WTC11 (cell line): ENCODE data around the gene BAIAP3. TPM values are rescaled to one million over a fixed set of nuclear protein-coding genes. Genes with fewer than 3 reads are reported as not detected.

Experiments used
- ATAC-seq: fragments of 200-7000 bp; cut with Tn5 transposase; 2 replicates; pipeline ENCODE4 v1.10.0; 2021; ENCODE audit warnings: mild to moderate bottlenecking, moderate library complexity
- CTCF ChIA-PET: fragments of 300-600 bp; sonication (Branson Sonifier 250); formaldehyde crosslinking; loops from one replicate; lab custom pipeline; 2021; ENCODE audit warnings: antibody characterized with exemption; lab: Charles Lee
- POLR2A ChIA-PET: fragments of 350-600 bp; sonication (Branson Sonifier 250); formaldehyde crosslinking; loops from one replicate; lab custom pipeline; 2021; ENCODE audit warnings: antibody characterized with exemption; lab: Charles Lee
- DNase-seq: peaks from one replicate; pipeline ENCODE4 v3.0.0; 2021; ENCODE audit warnings: low spot score
- H3K27ac Mint-ChIP-seq: 2 replicates; pipeline ENCODE4 v1.8.0; 2021; ENCODE audit warnings: mixed read lengths
- H3K27me3 Mint-ChIP-seq: 2 replicates; pipeline ENCODE4 v1.8.0; 2021; ENCODE audit warnings: low read depth, mild to moderate bottlenecking, moderate library complexity, mixed read lengths
- H3K36me3 Mint-ChIP-seq: 2 replicates; pipeline ENCODE4 v1.8.0; 2021; ENCODE audit warnings: mixed read lengths
- H3K4me1 Mint-ChIP-seq: 2 replicates; pipeline ENCODE4 v1.8.0; 2022; ENCODE audit warnings: mixed read lengths
- H3K4me3 Mint-ChIP-seq: 2 replicates; pipeline ENCODE4 v1.8.0; 2021; ENCODE audit warnings: mild to moderate bottlenecking, moderate library complexity, mixed read lengths
- H3K9me3 Mint-ChIP-seq: 2 replicates; pipeline ENCODE4 v1.8.0; 2021; ENCODE audit warnings: mixed read lengths
- ELF4 ChIP-seq: sonication (generic); formaldehyde crosslinking; IDR thresholded peaks from 2 replicates; pipeline ENCODE4 v1.8.1; 2022; ENCODE audit warnings: low read depth, mild to moderate bottlenecking, moderate library complexity, missing genetic modification reagents
- IRF2 ChIP-seq: sonication (generic); formaldehyde crosslinking; IDR thresholded peaks from 2 replicates; pipeline ENCODE4 v1.8.0; 2022; ENCODE audit warnings: low read depth, missing genetic modification reagents, borderline replicate concordance
- MXD4 ChIP-seq: fragments of 250-450 bp; sonication (Bioruptor Pico); IDR thresholded peaks from 2 replicates; pipeline ENCODE4 v1.8.0; 2021; ENCODE audit warnings: mild to moderate bottlenecking, moderate library complexity, borderline replicate concordance
- NR2C2 ChIP-seq: sonication (generic); formaldehyde crosslinking; IDR thresholded peaks from 2 replicates; pipeline ENCODE4 v1.8.0; 2022; ENCODE audit warnings: mild to moderate bottlenecking, missing genetic modification reagents
- NR3C1 ChIP-seq: sonication (generic); formaldehyde crosslinking; conservative IDR thresholded peaks from 2 replicates; pipeline ENCODE4 v1.8.1; 2023; ENCODE audit warnings: low read depth, mild to moderate bottlenecking, missing genetic modification reagents
- RELA ChIP-seq: sonication (generic); formaldehyde crosslinking; IDR thresholded peaks from 2 replicates; pipeline ENCODE4 v1.8.1; 2022; ENCODE audit warnings: missing genetic modification reagents, mild to moderate bottlenecking, borderline replicate concordance
- RORB ChIP-seq: fragments of 250-450 bp; sonication (Bioruptor Pico); IDR thresholded peaks from 2 replicates; pipeline ENCODE4 v1.9.0; 2021; ENCODE audit warnings: mild to moderate bottlenecking
- ZNF138 ChIP-seq: sonication (generic); formaldehyde crosslinking; conservative IDR thresholded peaks from 2 replicates; pipeline ENCODE4 v1.8.1; 2022; ENCODE audit warnings: mild to moderate bottlenecking, moderate library complexity, missing genetic modification reagents
- ZNF263 ChIP-seq: sonication (generic); formaldehyde crosslinking; IDR thresholded peaks from 2 replicates; pipeline ENCODE4 v1.8.1; 2022; ENCODE audit warnings: low read depth, mild to moderate bottlenecking, moderate library complexity, missing genetic modification reagents
- total RNA-seq: library from RNA; stranded (reverse); gene quantifications from 3 replicates; pipeline ENCODE4 v1.2.3, GENCODE V29; 2021
- TF ChIP-seq, protein P1 (sequence below): sonication (generic); formaldehyde crosslinking; IDR thresholded peaks from 2 replicates; pipeline ENCODE4 v1.8.0; 2022; ENCODE audit warnings: mild to moderate bottlenecking, missing genetic modification reagents
- TF ChIP-seq, protein P2 (sequence below): fragments of 250-450 bp; sonication (Bioruptor Pico); IDR thresholded peaks from 2 replicates; pipeline ENCODE4 v1.9.0; 2021; ENCODE audit warnings: moderate library complexity, mild to moderate bottlenecking, inconsistent platforms, borderline replicate concordance
- TF ChIP-seq, protein P3 (sequence below): sonication (generic); formaldehyde crosslinking; IDR thresholded peaks from 2 replicates; pipeline ENCODE4 v1.8.0; 2023; ENCODE audit warnings: mild to moderate bottlenecking, missing genetic modification reagents
- TF ChIP-seq, protein P4 (sequence below): sonication (generic); formaldehyde crosslinking; IDR thresholded peaks from 2 replicates; pipeline ENCODE4 v1.8.1; 2022; ENCODE audit warnings: mild to moderate bottlenecking, moderate library complexity, missing genetic modification reagents
- TF ChIP-seq, protein P5 (sequence below): fragments of 250-450 bp; sonication (Bioruptor Pico); IDR thresholded peaks from 2 replicates; pipeline ENCODE4 v1.9.0; 2021; ENCODE audit warnings: mild to moderate bottlenecking
- TF ChIP-seq, protein P6 (sequence below): fragments of 250-450 bp; sonication (Bioruptor Pico); IDR thresholded peaks from 2 replicates; pipeline ENCODE4 v1.9.0; 2021; ENCODE audit warnings: mild to moderate bottlenecking
- TF ChIP-seq, protein P7 (sequence below): fragments of 250-450 bp; sonication (Bioruptor Pico); IDR thresholded peaks from 2 replicates; pipeline ENCODE4 v2.1.2; 2022; ENCODE audit warnings: mild to moderate bottlenecking, moderate library complexity
- TF ChIP-seq, protein P8 (sequence below): sonication (generic); formaldehyde crosslinking; IDR thresholded peaks from 2 replicates; pipeline ENCODE4 v1.8.0; 2023; ENCODE audit warnings: missing genetic modification reagents, mild to moderate bottlenecking, borderline replicate concordance

The BAIAP3 gene
- total RNA-seq, 1 experiment from 2014 or later = 18.8 TPM

DNA sequence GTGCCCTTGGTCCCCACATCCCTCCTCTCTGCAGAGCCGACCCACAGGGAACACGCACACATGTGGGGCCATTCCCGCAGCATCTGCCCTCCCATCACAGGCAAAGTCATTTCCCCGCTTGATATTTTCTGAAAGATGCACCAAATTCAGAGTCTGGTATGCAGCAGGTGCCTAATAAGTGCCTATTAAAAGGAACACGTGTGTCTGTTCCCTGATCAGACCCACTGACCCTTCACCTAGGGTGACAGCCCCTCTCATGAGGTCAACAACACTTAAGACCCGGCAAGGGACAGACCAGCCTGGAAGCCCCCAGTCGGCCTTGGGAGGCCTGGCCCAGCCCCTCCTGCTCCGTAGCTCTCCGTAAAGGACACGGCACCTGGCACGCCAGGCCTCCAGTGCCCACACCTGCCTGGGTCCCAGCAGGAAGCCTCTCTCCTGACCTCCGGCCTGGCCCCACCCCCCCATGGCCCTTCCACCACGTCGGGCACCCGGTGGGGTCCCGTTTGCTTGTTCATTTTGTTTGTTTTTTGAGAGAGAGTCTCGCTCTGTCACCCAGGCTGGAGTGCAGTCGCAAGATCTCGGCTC lies 61.0 kb downstream of the BAIAP3 start:
- Mint-ChIP-seq H3K27ac (no peak overlapping the region), H3K36me3 (peaks cover 5% of the 10 kb centered on the region; the same call in 1 of the 2 replicates), H3K4me1 (no peaks in the 10 kb centered on the region), H3K27me3 (no peaks in the 10 kb centered on the region), H3K9me3 (no peaks in the 10 kb centered on the region), H3K4me3 (no peak overlapping the region)
- ATAC-seq = no peak
- no peak for DNase-seq
- ChIA-PET POLR2A (no interaction called here), CTCF (no interaction called here)
- no peak for TF ChIP-seq NR2C2
- TF ChIP-seq, protein P1, sequence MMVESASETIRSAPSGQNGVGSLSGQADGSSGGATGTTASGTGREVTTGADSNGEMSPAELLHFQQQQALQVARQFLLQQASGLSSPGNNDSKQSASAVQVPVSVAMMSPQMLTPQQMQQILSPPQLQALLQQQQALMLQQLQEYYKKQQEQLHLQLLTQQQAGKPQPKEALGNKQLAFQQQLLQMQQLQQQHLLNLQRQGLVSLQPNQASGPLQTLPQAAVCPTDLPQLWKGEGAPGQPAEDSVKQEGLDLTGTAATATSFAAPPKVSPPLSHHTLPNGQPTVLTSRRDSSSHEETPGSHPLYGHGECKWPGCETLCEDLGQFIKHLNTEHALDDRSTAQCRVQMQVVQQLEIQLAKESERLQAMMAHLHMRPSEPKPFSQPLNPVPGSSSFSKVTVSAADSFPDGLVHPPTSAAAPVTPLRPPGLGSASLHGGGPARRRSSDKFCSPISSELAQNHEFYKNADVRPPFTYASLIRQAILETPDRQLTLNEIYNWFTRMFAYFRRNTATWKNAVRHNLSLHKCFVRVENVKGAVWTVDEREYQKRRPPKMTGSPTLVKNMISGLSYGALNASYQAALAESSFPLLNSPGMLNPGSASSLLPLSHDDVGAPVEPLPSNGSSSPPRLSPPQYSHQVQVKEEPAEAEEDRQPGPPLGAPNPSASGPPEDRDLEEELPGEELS = no peak
- TF ChIP-seq, protein P2, sequence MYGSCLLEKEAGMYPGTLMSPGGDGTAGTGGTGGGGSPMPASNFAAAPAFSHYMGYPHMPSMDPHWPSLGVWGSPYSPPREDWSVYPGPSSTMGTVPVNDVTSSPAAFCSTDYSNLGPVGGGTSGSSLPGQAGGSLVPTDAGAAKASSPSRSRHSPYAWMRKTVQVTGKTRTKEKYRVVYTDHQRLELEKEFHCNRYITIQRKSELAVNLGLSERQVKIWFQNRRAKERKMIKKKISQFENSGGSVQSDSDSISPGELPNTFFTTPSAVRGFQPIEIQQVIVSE (CRISPR knock-in tag) = no peak
- TF ChIP-seq, protein P3, sequence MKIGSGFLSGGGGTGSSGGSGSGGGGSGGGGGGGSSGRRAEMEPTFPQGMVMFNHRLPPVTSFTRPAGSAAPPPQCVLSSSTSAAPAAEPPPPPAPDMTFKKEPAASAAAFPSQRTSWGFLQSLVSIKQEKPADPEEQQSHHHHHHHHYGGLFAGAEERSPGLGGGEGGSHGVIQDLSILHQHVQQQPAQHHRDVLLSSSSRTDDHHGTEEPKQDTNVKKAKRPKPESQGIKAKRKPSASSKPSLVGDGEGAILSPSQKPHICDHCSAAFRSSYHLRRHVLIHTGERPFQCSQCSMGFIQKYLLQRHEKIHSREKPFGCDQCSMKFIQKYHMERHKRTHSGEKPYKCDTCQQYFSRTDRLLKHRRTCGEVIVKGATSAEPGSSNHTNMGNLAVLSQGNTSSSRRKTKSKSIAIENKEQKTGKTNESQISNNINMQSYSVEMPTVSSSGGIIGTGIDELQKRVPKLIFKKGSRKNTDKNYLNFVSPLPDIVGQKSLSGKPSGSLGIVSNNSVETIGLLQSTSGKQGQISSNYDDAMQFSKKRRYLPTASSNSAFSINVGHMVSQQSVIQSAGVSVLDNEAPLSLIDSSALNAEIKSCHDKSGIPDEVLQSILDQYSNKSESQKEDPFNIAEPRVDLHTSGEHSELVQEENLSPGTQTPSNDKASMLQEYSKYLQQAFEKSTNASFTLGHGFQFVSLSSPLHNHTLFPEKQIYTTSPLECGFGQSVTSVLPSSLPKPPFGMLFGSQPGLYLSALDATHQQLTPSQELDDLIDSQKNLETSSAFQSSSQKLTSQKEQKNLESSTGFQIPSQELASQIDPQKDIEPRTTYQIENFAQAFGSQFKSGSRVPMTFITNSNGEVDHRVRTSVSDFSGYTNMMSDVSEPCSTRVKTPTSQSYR = no peak
- no peak for TF ChIP-seq ELF4

DNA sequence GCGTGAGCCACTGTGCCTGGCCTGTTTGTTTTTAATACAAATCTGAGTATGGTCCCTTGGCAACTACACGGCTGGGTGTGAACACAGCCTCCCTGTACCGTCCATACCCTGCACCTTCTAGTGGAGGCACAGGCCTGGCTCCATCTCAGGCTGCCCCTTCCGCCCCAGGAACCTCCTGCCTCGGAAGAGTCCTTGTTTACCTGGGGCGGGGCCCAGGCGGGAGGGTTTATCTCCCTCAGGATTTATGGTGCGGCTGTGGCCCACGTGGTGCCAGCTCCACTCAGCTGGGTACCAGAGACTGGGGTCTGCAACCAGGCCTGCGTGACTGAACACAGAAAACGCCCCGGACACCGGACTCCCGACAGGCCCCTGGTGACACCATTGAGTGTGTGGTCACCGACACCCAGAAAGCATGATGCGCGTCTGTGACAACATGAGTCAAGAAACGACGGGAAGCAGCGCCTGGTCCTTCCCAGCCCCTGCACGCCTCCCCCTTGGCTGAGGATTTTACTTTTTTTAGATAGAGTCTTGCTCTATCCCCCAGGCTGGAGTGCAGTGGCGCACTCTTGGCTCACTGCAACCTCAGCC lies 62.1 kb downstream of the BAIAP3 start:
- ATAC-seq (no peak), DNase-seq (no peak)
- Mint-ChIP-seq H3K9me3 (no peaks in the 10 kb centered on the region), H3K27ac (no peak overlapping the region), H3K4me3 (no peak overlapping the region), H3K36me3 (peaks cover 5% of the 10 kb centered on the region; the same call in 1 of the 2 replicates), H3K4me1 (no peaks in the 10 kb centered on the region), H3K27me3 (no peaks in the 10 kb centered on the region)
- ChIA-PET CTCF (no interaction called here), POLR2A (interaction anchor here (0.7 kb wide), 1 partner anchor 8 kb away, joined by 4 read pairs; no protein-coding TSS in a partner anchor)
- TF ChIP-seq, protein P4, sequence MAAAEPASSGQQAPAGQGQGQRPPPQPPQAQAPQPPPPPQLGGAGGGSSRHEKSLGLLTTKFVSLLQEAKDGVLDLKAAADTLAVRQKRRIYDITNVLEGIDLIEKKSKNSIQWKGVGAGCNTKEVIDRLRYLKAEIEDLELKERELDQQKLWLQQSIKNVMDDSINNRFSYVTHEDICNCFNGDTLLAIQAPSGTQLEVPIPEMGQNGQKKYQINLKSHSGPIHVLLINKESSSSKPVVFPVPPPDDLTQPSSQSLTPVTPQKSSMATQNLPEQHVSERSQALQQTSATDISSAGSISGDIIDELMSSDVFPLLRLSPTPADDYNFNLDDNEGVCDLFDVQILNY (CRISPR knock-in tag) = no peak
- TF ChIP-seq IRF2 = no peak
- no peak for TF ChIP-seq NR3C1 (CRISPR knock-in tag)
- TF ChIP-seq, protein P5, sequence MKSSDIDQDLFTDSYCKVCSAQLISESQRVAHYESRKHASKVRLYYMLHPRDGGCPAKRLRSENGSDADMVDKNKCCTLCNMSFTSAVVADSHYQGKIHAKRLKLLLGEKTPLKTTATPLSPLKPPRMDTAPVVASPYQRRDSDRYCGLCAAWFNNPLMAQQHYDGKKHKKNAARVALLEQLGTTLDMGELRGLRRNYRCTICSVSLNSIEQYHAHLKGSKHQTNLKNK (CRISPR knock-in tag) = no peak
- no peak for TF ChIP-seq ZNF263 (CRISPR knock-in tag)
- TF ChIP-seq, protein P6, sequence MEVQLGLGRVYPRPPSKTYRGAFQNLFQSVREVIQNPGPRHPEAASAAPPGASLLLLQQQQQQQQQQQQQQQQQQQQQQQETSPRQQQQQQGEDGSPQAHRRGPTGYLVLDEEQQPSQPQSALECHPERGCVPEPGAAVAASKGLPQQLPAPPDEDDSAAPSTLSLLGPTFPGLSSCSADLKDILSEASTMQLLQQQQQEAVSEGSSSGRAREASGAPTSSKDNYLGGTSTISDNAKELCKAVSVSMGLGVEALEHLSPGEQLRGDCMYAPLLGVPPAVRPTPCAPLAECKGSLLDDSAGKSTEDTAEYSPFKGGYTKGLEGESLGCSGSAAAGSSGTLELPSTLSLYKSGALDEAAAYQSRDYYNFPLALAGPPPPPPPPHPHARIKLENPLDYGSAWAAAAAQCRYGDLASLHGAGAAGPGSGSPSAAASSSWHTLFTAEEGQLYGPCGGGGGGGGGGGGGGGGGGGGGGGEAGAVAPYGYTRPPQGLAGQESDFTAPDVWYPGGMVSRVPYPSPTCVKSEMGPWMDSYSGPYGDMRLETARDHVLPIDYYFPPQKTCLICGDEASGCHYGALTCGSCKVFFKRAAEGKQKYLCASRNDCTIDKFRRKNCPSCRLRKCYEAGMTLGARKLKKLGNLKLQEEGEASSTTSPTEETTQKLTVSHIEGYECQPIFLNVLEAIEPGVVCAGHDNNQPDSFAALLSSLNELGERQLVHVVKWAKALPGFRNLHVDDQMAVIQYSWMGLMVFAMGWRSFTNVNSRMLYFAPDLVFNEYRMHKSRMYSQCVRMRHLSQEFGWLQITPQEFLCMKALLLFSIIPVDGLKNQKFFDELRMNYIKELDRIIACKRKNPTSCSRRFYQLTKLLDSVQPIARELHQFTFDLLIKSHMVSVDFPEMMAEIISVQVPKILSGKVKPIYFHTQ (CRISPR knock-in tag) = no peak
- TF ChIP-seq MXD4 (CRISPR knock-in tag) = no peak
- TF ChIP-seq, protein P7, sequence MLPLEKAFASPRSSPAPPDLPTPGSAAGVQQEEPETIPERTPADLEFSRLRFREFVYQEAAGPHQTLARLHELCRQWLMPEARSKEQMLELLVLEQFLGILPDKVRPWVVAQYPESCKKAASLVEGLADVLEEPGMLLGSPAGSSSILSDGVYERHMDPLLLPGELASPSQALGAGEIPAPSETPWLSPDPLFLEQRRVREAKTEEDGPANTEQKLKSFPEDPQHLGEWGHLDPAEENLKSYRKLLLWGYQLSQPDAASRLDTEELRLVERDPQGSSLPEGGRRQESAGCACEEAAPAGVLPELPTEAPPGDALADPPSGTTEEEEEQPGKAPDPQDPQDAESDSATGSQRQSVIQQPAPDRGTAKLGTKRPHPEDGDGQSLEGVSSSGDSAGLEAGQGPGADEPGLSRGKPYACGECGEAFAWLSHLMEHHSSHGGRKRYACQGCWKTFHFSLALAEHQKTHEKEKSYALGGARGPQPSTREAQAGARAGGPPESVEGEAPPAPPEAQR (CRISPR knock-in tag) = no peak
- no peak for TF ChIP-seq ZNF138 (CRISPR knock-in tag)
- no peak for TF ChIP-seq ELF4
- TF ChIP-seq RELA (CRISPR knock-in tag) = no peak
- TF ChIP-seq, protein P8, sequence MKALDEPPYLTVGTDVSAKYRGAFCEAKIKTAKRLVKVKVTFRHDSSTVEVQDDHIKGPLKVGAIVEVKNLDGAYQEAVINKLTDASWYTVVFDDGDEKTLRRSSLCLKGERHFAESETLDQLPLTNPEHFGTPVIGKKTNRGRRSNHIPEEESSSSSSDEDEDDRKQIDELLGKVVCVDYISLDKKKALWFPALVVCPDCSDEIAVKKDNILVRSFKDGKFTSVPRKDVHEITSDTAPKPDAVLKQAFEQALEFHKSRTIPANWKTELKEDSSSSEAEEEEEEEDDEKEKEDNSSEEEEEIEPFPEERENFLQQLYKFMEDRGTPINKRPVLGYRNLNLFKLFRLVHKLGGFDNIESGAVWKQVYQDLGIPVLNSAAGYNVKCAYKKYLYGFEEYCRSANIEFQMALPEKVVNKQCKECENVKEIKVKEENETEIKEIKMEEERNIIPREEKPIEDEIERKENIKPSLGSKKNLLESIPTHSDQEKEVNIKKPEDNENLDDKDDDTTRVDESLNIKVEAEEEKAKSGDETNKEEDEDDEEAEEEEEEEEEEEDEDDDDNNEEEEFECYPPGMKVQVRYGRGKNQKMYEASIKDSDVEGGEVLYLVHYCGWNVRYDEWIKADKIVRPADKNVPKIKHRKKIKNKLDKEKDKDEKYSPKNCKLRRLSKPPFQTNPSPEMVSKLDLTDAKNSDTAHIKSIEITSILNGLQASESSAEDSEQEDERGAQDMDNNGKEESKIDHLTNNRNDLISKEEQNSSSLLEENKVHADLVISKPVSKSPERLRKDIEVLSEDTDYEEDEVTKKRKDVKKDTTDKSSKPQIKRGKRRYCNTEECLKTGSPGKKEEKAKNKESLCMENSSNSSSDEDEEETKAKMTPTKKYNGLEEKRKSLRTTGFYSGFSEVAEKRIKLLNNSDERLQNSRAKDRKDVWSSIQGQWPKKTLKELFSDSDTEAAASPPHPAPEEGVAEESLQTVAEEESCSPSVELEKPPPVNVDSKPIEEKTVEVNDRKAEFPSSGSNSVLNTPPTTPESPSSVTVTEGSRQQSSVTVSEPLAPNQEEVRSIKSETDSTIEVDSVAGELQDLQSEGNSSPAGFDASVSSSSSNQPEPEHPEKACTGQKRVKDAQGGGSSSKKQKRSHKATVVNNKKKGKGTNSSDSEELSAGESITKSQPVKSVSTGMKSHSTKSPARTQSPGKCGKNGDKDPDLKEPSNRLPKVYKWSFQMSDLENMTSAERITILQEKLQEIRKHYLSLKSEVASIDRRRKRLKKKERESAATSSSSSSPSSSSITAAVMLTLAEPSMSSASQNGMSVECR (CRISPR knock-in tag) = no peak
- TF ChIP-seq RORB (CRISPR knock-in tag) = no peak
